ENCODE results near the gene GSG1L2.

DNA sequence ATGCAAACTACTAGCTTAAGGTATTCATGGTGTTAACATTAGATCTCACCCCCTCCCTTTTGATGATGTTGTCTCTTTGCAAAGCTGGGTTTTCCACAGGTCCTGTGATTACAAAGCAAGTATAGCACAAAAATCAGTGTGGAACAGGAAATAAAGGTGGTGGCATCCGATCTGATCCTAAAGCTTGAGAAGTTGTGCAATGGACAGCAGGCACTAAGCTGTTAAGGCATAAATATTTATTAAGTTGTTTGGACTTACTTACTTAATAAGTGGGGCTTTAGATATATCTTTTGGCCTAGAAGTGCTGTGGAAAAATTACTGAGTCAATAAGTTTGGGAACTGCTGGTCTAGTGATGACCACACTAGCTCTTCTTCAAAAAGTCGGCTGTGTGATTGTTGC, 8.8 kb upstream of the GSG1L2 start:
- TF ChIP-seq MAFK (IDR thresholded peaks at IDR 0.05; ENCODE audit: partially characterized antibody) (no peak), POLR2A (IDR thresholded peaks at IDR 0.05; ENCODE audit: low read length) (no peak), RCOR1 (IDR thresholded peaks at IDR 0.05; ENCODE audit: low read depth, low read length) (no peak), JUN (IDR thresholded peaks at IDR 0.05) (no peak), NFE2L2 (conservative IDR thresholded peaks at IDR 0.05; ENCODE audit: low read length) (no peak), REST (IDR thresholded peaks at IDR 0.05) (no peak), CEBPB (IDR thresholded peaks at IDR 0.05) (peak in 1 of 2 experiments; percentile 41; a peak in 1 of 4 replicates), RAD21 (conservative IDR thresholded peaks at IDR 0.05 in 1 of 2, IDR thresholded peaks at IDR 0.05 in 1 of 2) (no peak), SMC3 (IDR thresholded peaks at IDR 0.05) (no peak)
- TF ChIP-seq, protein P1, sequence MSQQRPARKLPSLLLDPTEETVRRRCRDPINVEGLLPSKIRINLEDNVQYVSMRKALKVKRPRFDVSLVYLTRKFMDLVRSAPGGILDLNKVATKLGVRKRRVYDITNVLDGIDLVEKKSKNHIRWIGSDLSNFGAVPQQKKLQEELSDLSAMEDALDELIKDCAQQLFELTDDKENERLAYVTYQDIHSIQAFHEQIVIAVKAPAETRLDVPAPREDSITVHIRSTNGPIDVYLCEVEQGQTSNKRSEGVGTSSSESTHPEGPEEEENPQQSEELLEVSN (IDR thresholded peaks at IDR 0.05; ENCODE audit: borderline replicate concordance, low read depth): no peak
- TF ChIP-seq, protein P2, sequence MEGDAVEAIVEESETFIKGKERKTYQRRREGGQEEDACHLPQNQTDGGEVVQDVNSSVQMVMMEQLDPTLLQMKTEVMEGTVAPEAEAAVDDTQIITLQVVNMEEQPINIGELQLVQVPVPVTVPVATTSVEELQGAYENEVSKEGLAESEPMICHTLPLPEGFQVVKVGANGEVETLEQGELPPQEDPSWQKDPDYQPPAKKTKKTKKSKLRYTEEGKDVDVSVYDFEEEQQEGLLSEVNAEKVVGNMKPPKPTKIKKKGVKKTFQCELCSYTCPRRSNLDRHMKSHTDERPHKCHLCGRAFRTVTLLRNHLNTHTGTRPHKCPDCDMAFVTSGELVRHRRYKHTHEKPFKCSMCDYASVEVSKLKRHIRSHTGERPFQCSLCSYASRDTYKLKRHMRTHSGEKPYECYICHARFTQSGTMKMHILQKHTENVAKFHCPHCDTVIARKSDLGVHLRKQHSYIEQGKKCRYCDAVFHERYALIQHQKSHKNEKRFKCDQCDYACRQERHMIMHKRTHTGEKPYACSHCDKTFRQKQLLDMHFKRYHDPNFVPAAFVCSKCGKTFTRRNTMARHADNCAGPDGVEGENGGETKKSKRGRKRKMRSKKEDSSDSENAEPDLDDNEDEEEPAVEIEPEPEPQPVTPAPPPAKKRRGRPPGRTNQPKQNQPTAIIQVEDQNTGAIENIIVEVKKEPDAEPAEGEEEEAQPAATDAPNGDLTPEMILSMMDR (IDR thresholded peaks at IDR 0.05): no peak

Measured in A549 (cell line).